Mucosa of stomach (tissue), 1 donor: ENCODE results near the gene HMHB1.

Experiments
- H3K27me3 ChIP-seq: one replicate; pipeline ENCODE4 v1.7.0; 2013; ENCODE audit warnings: mild to moderate bottlenecking, low read length; ENCODE audit not compliant: control insufficient read depth, insufficient read depth
- H3K36me3 ChIP-seq: one replicate; pipeline ENCODE4 v1.7.0; 2013; ENCODE audit warnings: low read length; ENCODE audit not compliant: control insufficient read depth, insufficient read depth
- H3K4me1 ChIP-seq: one replicate; pipeline ENCODE4 v1.7.0; 2013; ENCODE audit warnings: mild to moderate bottlenecking, low read length; ENCODE audit not compliant: control insufficient read depth, insufficient read depth
- H3K4me3 ChIP-seq: one replicate; pipeline ENCODE4 v1.7.0; 2013; ENCODE audit warnings: low read length
- H3K9ac ChIP-seq: one replicate; pipeline ENCODE4 v1.7.0; 2013; ENCODE audit warnings: mild to moderate bottlenecking, low read length, moderate library complexity
- H3K9me3 ChIP-seq: one replicate; pipeline ENCODE4 v1.7.0; 2013; ENCODE audit warnings: mild to moderate bottlenecking, low read length, moderate library complexity; ENCODE audit not compliant: control insufficient read depth
- donor health status: Pancreatic carcinoma.

HMHB1 gene

DNA sequence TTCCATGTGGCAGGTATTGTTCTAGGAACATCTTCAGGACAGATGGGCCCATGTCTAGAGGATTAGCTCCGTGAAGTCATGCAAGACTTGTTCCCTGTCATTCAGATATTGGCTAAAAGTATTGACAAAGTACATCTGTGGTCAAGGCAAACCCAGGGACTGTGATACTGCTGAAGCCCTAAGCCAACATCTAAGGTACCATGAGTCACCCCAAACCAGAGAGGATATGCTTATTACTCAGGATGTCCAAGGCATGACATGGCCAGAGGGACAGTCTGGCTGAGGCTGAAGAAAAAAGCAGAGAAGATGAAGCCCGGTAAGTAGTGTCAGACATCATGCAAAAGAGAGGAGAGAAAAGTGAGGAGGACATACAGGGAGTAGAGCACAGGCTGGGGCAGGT, 31.0 kb downstream of the HMHB1 start:
- no peak overlapping the region for H3K4me3 ChIP-seq
- peaks cover 8% of the 10 kb centered on the region for H3K27me3 ChIP-seq
- H3K9me3 ChIP-seq, result no peaks in the 10 kb centered on the region
- H3K36me3 ChIP-seq, result no peaks in the 10 kb centered on the region
- no peaks in the 10 kb centered on the region for H3K4me1 ChIP-seq
- H3K9ac ChIP-seq, result no peak overlapping the region

DNA sequence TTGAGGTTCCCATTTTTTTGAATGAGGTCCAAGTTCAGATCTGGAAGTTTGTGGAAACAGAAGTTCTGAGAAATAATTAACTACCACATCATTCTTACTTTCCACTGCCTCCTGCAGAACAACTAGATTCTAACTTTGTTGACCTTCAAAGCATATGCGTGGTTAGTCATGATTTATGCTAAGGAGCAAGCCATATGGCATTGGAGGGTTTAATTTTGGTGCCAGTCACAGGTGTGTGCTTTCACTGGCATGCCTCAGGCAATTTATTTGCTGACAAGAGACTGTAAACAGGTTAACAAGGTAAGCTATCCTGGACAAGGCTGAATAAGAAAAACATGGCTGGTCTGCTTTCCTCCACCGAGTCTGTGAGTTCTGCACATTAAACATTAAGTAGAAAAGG, 31.5 kb downstream of the HMHB1 start:
- no peaks in the 10 kb centered on the region for H3K9me3 ChIP-seq
- H3K4me3 ChIP-seq, result no peak overlapping the region
- no peaks in the 10 kb centered on the region for H3K36me3 ChIP-seq
- H3K9ac ChIP-seq, result no peak overlapping the region
- H3K4me1 ChIP-seq, result no peaks in the 10 kb centered on the region
- peaks cover 8% of the 10 kb centered on the region for H3K27me3 ChIP-seq

DNA sequence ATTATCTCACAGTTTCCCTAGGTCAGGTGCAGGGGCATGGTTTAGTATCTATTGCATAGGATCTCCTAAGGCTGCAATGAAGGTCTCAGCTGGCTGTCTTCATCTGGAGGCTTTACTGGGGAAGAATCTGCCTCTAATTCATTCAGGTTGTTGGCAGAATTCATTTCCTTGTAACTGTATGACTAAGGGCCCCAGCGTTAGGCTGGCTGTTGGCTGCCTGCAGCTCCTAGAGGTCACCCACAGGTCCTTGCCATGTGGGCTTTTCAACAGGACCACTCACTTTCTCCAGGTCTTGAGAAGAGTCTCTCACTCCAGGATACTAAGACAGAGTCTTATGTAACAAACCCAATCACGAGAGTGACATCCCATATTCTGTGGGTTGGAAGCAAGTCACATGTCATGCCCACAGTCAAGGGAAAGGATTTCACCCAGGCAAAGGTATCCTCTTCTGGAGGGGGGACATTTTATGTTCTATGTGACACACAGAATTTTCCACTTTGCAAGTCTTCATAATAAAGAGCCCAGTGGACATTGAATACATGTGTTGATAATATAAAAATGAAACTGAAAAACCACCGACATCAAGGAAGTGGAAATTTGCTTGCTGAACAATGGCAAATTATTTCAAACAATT, 38.2 kb downstream of the HMHB1 start:
- Histone ChIP-seq H3K4me3 (no peak overlapping the region), H3K9me3 (no peaks in the 10 kb centered on the region), H3K4me1 (no peaks in the 10 kb centered on the region), H3K27me3 (no peaks in the 10 kb centered on the region), H3K36me3 (no peaks in the 10 kb centered on the region), H3K9ac (no peak overlapping the region)

DNA sequence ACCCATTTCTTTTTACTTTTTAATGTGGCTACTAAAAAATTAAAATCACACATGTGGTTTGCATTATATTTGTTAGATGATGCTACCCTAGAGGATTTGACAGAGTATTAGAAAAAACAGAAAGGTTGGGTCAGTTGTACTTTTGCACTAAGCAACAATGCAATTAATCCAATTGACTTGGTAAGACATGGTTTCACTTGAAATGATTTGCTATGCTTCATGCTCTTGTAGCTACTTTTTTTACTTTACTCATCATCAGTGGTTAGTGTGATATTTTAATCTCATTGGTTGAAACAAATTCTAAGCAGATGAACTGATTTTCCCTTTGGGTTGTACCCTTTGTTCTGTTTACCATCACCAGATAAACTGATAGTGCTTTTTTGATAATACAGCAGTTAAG, 39.4 kb downstream of the HMHB1 start:
- Histone ChIP-seq H3K4me3 (no peak overlapping the region), H3K9me3 (no peaks in the 10 kb centered on the region), H3K36me3 (no peaks in the 10 kb centered on the region), H3K27me3 (no peaks in the 10 kb centered on the region), H3K4me1 (no peaks in the 10 kb centered on the region), H3K9ac (no peak overlapping the region)

DNA sequence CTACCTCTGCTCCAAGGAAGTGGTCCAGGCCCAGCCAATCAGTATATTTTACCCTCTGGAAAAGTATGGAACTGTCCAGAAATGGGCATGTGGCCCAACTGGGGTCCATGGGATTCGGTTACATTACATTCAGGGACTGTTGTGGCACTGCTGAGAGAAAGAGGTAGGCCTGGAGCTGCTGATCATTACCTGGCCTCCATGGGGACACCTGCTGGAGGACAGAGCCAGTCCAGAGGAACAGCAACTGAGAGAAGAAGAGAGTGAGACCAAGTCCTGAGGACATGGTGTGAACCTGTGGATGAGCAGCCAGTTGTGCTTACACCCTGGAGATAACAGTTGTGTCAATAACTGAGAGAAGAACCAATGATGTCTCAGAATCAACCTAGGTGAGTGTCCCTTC, 48.2 kb downstream of the HMHB1 start:
- Histone ChIP-seq H3K9ac (no peak overlapping the region), H3K4me1 (no peaks in the 10 kb centered on the region), H3K4me3 (no peak overlapping the region), H3K27me3 (peaks cover 5% of the 10 kb centered on the region), H3K9me3 (no peaks in the 10 kb centered on the region), H3K36me3 (no peaks in the 10 kb centered on the region)

DNA sequence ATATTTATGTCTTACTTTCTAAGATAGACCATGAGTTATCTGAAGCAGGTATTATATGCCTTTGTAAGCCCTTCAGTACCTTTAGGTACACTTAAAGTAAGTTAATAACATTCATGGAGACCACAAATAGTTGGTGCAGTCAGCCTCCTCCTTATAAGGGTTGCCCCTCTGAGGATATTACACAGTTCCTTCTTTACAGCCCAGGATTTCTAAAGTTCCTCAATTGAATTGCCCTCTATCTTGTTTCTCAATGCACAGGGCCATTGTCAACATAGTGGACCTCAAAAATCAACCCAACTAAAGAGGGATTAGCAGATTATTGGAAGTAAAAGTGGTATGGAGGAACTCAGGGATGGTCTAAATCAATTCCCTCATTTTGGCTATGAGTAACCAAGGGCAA, 50.3 kb downstream of the HMHB1 start:
- Histone ChIP-seq H3K4me1 (no peaks in the 10 kb centered on the region), H3K9me3 (no peaks in the 10 kb centered on the region), H3K36me3 (no peaks in the 10 kb centered on the region), H3K27me3 (peaks cover 5% of the 10 kb centered on the region), H3K9ac (no peak overlapping the region), H3K4me3 (no peak overlapping the region)

DNA sequence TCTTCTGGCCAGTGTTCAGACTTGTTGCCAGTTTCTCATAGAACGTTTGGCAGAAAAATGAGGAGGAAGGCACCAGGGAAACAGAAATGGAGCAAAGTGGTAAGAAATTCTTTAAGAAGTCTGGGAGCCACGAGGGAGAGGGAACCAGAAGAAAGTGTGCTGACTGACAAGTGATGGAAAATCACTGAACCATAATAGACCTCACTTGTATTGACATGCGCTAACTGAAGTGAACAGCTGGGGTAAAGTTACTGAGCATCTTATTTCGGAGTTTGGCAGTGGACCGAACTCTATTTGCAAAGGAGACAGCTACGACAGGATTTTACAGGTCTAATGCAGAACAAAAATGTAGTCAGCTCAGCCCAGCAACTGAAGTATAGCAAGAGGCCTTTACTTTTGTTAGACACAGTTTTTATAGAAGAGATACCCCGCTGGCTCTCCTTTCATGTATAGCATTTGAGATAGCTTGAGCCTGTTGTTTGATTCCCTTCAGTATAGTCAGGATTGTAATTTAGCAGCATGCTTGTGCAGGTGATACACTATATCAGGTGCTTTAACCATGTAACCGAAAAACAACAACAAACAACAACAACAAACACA, 53.6 kb downstream of the HMHB1 start:
- Histone ChIP-seq H3K9ac (no peak overlapping the region), H3K4me3 (no peak overlapping the region), H3K36me3 (no peaks in the 10 kb centered on the region), H3K4me1 (no peaks in the 10 kb centered on the region), H3K27me3 (peaks cover 5% of the 10 kb centered on the region), H3K9me3 (no peaks in the 10 kb centered on the region)
